Vagina (tissue), 2 donors: ENCODE measurements around the gene NR1I2. TPM values are rescaled to one million over a fixed set of nuclear protein-coding genes. Genes with fewer than 3 reads are reported as not detected.

Experiments
- DNase-seq, 2 donors: peaks; one replicate each; pipeline ENCODE4 v3.0.0-alpha.2; 2017; ENCODE audit errors: extremely low spot score in 2 of 2
- H3K27ac ChIP-seq: fragments of 200-600 bp; sonication (generic); one replicate; pipeline ENCODE4 v1.5.1; 2019
- H3K27me3 ChIP-seq: fragments of 200-600 bp; sonication (generic); one replicate; pipeline ENCODE4 v1.5.1; 2019
- H3K36me3 ChIP-seq, 2 donors: fragments of 200-600 bp; sonication (generic); one replicate each; pipeline ENCODE4 v1.5.1; 2017 to 2019
- H3K4me1 ChIP-seq: fragments of 200-600 bp; sonication (generic); one replicate; pipeline ENCODE4 v1.5.1; 2019
- H3K4me3 ChIP-seq, 2 donors: fragments of 200-600 bp; sonication (generic); 1 replicate in 1 of 2; 2 replicates in 1 of 2; pipeline ENCODE4 v1.5.1; 2016 to 2019
- H3K9me3 ChIP-seq: fragments of 200-600 bp; sonication (generic); one replicate; pipeline ENCODE4 v1.5.1; 2019
- POLR2A ChIP-seq, 2 donors: fragments of 450-650 bp; IDR thresholded peaks; one replicate each; pipeline ENCODE4 v1.6.1; 2017; ENCODE audit warnings: antibody characterized with exemption in 2 of 2, mild to moderate bottlenecking in 2 of 2, moderate library complexity in 2 of 2
- POLR2AphosphoS5 ChIP-seq, 2 donors: sonication (generic); formaldehyde crosslinking; IDR thresholded peaks; one replicate each; pipeline ENCODE4 v1.9.0; 2017; ENCODE audit warnings: antibody characterized with exemption in 2 of 2, mild to moderate bottlenecking in 2 of 2, low read depth in 1 of 2; ENCODE audit not compliant: insufficient read depth in 1 of 2
- intact Hi-C: fragments of 100-400 bp; cut with DNase I; formaldehyde crosslinking; loops from one replicate; pipeline ENCODE4 v1.15.1; 2023
- total RNA-seq: library from RNA; depleted of rRNA; stranded (reverse); fragments of >200 nt; gene quantifications from one replicate; pipeline ENCODE4 v1.2.3, GENCODE V29; 2016
- TF ChIP-seq, protein P1 (sequence below), 3 experiments: fragments of 450-650 bp in 2 of 3; fragments of 200-600 bp in 1 of 3; sonication (generic) in 1 of 3; IDR thresholded peaks; one replicate each; pipeline ENCODE4 v1.5.1; 2017 to 2019; ENCODE audit warnings: antibody characterized with exemption in 3 of 3, mild to moderate bottlenecking in 2 of 3, moderate library complexity in 2 of 3

Gene NR1I2
- total RNA-seq, 1 donor from 2014 or later = not detected

DNA sequence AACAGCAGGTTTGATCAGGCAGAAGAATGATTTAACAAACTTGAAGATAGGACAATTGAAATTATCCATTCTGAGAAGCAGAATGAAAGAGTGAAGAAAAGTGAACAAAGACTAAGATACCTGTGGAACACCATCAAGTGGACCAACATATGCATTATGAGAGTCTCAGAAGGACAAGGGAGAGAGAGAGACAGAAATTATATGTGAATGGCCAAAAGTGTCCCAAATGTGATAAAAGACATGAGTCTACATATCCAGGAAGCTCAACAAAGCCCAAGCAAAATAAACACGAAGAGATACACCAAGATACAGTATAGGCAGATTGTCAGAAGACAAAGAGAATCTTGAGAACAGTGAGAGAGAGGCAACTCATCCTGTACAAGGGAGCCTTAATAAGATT is 5.6 kb upstream of the NR1I2 start:
- intact Hi-C loops = no loop called here
- H3K27me3 ChIP-seq = no peaks in the 10 kb centered on the region
- H3K27ac ChIP-seq = no peak overlapping the region
- no peaks in the 10 kb centered on the region for H3K4me1 ChIP-seq
- no peaks in the 10 kb centered on the region for H3K9me3 ChIP-seq
- TF ChIP-seq POLR2A (IDR thresholded peaks at IDR 0.05) (no peak), POLR2AphosphoS5 (IDR thresholded peaks at IDR 0.05; ENCODE audit: insufficient read depth in 1 of 2, low read depth in 1 of 2) (no peak)
- no peak overlapping the region for H3K4me3 ChIP-seq
- H3K36me3 ChIP-seq = no peaks in the 10 kb centered on the region
- DNase-seq = no peak

- Histone ChIP-seq H3K27ac (no peak overlapping the region), H3K4me1 (no peaks in the 10 kb centered on the region), H3K36me3 (no peaks in the 10 kb centered on the region), H3K4me3 (no peak overlapping the region), H3K27me3 (no peaks in the 10 kb centered on the region), H3K9me3 (no peaks in the 10 kb centered on the region)
- DNase-seq = no peak
- intact Hi-C loops = no loop called here
- TF ChIP-seq POLR2A (IDR thresholded peaks at IDR 0.05) (no peak), POLR2AphosphoS5 (IDR thresholded peaks at IDR 0.05; ENCODE audit: insufficient read depth in 1 of 2, low read depth in 1 of 2) (no peak)
- TF ChIP-seq, protein P1, sequence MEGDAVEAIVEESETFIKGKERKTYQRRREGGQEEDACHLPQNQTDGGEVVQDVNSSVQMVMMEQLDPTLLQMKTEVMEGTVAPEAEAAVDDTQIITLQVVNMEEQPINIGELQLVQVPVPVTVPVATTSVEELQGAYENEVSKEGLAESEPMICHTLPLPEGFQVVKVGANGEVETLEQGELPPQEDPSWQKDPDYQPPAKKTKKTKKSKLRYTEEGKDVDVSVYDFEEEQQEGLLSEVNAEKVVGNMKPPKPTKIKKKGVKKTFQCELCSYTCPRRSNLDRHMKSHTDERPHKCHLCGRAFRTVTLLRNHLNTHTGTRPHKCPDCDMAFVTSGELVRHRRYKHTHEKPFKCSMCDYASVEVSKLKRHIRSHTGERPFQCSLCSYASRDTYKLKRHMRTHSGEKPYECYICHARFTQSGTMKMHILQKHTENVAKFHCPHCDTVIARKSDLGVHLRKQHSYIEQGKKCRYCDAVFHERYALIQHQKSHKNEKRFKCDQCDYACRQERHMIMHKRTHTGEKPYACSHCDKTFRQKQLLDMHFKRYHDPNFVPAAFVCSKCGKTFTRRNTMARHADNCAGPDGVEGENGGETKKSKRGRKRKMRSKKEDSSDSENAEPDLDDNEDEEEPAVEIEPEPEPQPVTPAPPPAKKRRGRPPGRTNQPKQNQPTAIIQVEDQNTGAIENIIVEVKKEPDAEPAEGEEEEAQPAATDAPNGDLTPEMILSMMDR (IDR thresholded peaks at IDR 0.05) = no peak
Measured at GRCh38 chr3:119778176-119778575, 3.7 kb upstream of the NR1I2 start.

- no peak for DNase-seq
- Histone ChIP-seq H3K4me1 (no peaks in the 10 kb centered on the region), H3K36me3 (no peaks in the 10 kb centered on the region), H3K4me3 (no peak overlapping the region), H3K27me3 (no peaks in the 10 kb centered on the region), H3K27ac (no peak overlapping the region), H3K9me3 (no peaks in the 10 kb centered on the region)
- intact Hi-C loops = no loop called here
- no peak for TF ChIP-seq POLR2A (IDR thresholded peaks at IDR 0.05)
Measured at GRCh38 chr3:119778811-119779210, 3.1 kb upstream of the NR1I2 start.

- H3K36me3 ChIP-seq = no peaks in the 10 kb centered on the region
- no peak for DNase-seq
Measured at GRCh38 chr3:119779731-119780383, 2.0 kb upstream of the NR1I2 start.

GRCh38 chr3:119782460-119782859 is 559 bp downstream of the NR1I2 start:
- Histone ChIP-seq H3K4me1 (no peaks in the 10 kb centered on the region), H3K4me3 (no peak overlapping the region), H3K9me3 (no peaks in the 10 kb centered on the region), H3K36me3 (no peaks in the 10 kb centered on the region), H3K27me3 (no peaks in the 10 kb centered on the region), H3K27ac (no peak overlapping the region)
- intact Hi-C loops = no loop called here
- no peak for DNase-seq
- TF ChIP-seq POLR2AphosphoS5 (IDR thresholded peaks at IDR 0.05; ENCODE audit: insufficient read depth in 1 of 2, low read depth in 1 of 2) (no peak), POLR2A (IDR thresholded peaks at IDR 0.05) (no peak)
- TF ChIP-seq, protein P1 (IDR thresholded peaks at IDR 0.05) = no peak

More at GRCh38 chr3:119779731-119780383, 2.0 kb upstream of the NR1I2 start:
- H3K4me3 ChIP-seq = no peak overlapping the region
- no peaks in the 10 kb centered on the region for H3K4me1 ChIP-seq
- H3K27me3 ChIP-seq = no peaks in the 10 kb centered on the region
- intact Hi-C loops = no loop called here
- H3K9me3 ChIP-seq = no peaks in the 10 kb centered on the region
- H3K27ac ChIP-seq = no peak overlapping the region
- no peak for TF ChIP-seq POLR2A (IDR thresholded peaks at IDR 0.05)
- no peak for TF ChIP-seq POLR2AphosphoS5 (IDR thresholded peaks at IDR 0.05; ENCODE audit: insufficient read depth in 1 of 2, low read depth in 1 of 2)
- TF ChIP-seq, protein P1 (IDR thresholded peaks at IDR 0.05) = no peak

DNA sequence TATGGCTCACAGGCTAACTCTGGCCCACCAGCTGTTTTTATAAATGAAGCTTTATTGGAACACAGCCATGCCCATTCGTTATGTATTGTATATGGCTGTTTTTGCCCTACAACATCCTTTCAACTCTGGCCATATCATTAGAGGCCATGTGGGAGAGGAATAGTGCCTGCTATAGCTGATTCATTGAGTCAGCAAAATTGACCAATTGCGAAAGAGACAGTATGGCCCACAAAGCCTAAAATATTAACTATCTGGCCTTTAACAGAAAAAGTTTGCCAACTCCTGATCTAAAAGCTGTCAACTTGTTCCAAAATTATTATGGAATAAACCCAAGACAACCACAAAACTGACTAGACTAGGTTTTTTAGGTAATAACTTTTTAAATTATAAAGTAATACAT is 1.4 kb downstream of the NR1I2 start:
- Histone ChIP-seq H3K4me3 (no peak overlapping the region), H3K27ac (no peak overlapping the region), H3K4me1 (no peaks in the 10 kb centered on the region), H3K9me3 (no peaks in the 10 kb centered on the region), H3K36me3 (no peaks in the 10 kb centered on the region), H3K27me3 (no peaks in the 10 kb centered on the region)
- intact Hi-C loops = no loop called here
- TF ChIP-seq, protein P1 (IDR thresholded peaks at IDR 0.05) = no peak
- no peak for TF ChIP-seq POLR2A (IDR thresholded peaks at IDR 0.05)
- DNase-seq = no peak
